ENCODE data around the gene OR2C3.
"Not testable (repeated sequence)": the region's sequence is repeated elsewhere in the genome, so short reads cannot be mapped to it uniquely, and the experiment has no call there.

OR2C3 gene

GRCh38 chr1:247542811-247543210 is 6.6 kb upstream of the OR2C3 start:
- Histone ChIP-seq H3K36me3 (ENCODE audit: insufficient read depth, low read length) (no peaks in the 10 kb centered on the region), H3K4me3 (ENCODE audit: low read depth in 1 of 2, low read length in 2 of 2) (no peak overlapping the region), H3K27ac (ENCODE audit: low read depth, low read length) (no peak overlapping the region), H3K27me3 (ENCODE audit: control insufficient read depth in 1 of 2, insufficient read depth in 2 of 2, low read length in 2 of 2) (no peaks in the 10 kb centered on the region), H3K9ac (ENCODE audit: low read length) (no peak overlapping the region), H3K4me1 (ENCODE audit: insufficient read depth, low read length) (no peaks in the 10 kb centered on the region), H3K9me3 (ENCODE audit: low read length) (no peaks in the 10 kb centered on the region)

GRCh38 chr1:247540581-247540980 is 4.3 kb upstream of the OR2C3 start:
- H3K27ac ChIP-seq (ENCODE audit: low read depth, low read length): no peak overlapping the region
- no peaks in the 10 kb centered on the region for H3K4me1 ChIP-seq (ENCODE audit: insufficient read depth, low read length)
- H3K27me3 ChIP-seq (ENCODE audit: control insufficient read depth in 1 of 2, insufficient read depth in 2 of 2, low read length in 2 of 2): no peaks in the 10 kb centered on the region
- H3K9me3 ChIP-seq (ENCODE audit: low read length): no peaks in the 10 kb centered on the region
- H3K36me3 ChIP-seq (ENCODE audit: insufficient read depth, low read length): no peaks in the 10 kb centered on the region
- H3K9ac ChIP-seq (ENCODE audit: low read length): no peak overlapping the region
- no peak overlapping the region for H3K4me3 ChIP-seq (ENCODE audit: low read depth in 1 of 2, low read length in 2 of 2)

GRCh38 chr1:247539215-247539614 is 3.0 kb upstream of the OR2C3 start:
- H3K9ac ChIP-seq (ENCODE audit: low read length): no peak overlapping the region
- no peak overlapping the region for H3K4me3 ChIP-seq (ENCODE audit: low read depth in 1 of 2, low read length in 2 of 2)
- H3K36me3 ChIP-seq (ENCODE audit: insufficient read depth, low read length): no peaks in the 10 kb centered on the region
- no peaks in the 10 kb centered on the region for H3K9me3 ChIP-seq (ENCODE audit: low read length)
- no peaks in the 10 kb centered on the region for H3K27me3 ChIP-seq (ENCODE audit: control insufficient read depth in 1 of 2, insufficient read depth in 2 of 2, low read length in 2 of 2)
- no peak overlapping the region for H3K27ac ChIP-seq (ENCODE audit: low read depth, low read length)
- H3K4me1 ChIP-seq (ENCODE audit: insufficient read depth, low read length): no peaks in the 10 kb centered on the region

- Histone ChIP-seq H3K9me3 (ENCODE audit: low read length) (no peaks in the 10 kb centered on the region), H3K36me3 (ENCODE audit: insufficient read depth, low read length) (no peaks in the 10 kb centered on the region), H3K4me1 (ENCODE audit: insufficient read depth, low read length) (no peaks in the 10 kb centered on the region), H3K9ac (ENCODE audit: low read length) (no peak overlapping the region), H3K4me3 (ENCODE audit: low read depth in 1 of 2, low read length in 2 of 2) (no peak overlapping the region), H3K27ac (ENCODE audit: low read depth, low read length) (no peak overlapping the region), H3K27me3 (ENCODE audit: control insufficient read depth in 1 of 2, insufficient read depth in 2 of 2, low read length in 2 of 2) (no peaks in the 10 kb centered on the region)
These were observed 2.3 kb upstream of the OR2C3 start for GRCh38 chr1:247538561-247538960.

GRCh38 chr1:247535402-247535801 is 838 bp downstream of the OR2C3 start:
- H3K36me3 ChIP-seq (ENCODE audit: insufficient read depth, low read length): no peaks in the 10 kb centered on the region
- no peak overlapping the region for H3K9ac ChIP-seq (ENCODE audit: low read length)
- no peak overlapping the region for H3K27ac ChIP-seq (ENCODE audit: low read depth, low read length)
- H3K4me3 ChIP-seq (ENCODE audit: low read depth in 1 of 2, low read length in 2 of 2): no peak overlapping the region
- H3K9me3 ChIP-seq (ENCODE audit: low read length): no peaks in the 10 kb centered on the region
- H3K4me1 ChIP-seq (ENCODE audit: insufficient read depth, low read length): no peaks in the 10 kb centered on the region
- H3K27me3 ChIP-seq (ENCODE audit: control insufficient read depth in 1 of 2, insufficient read depth in 2 of 2, low read length in 2 of 2): peaks cover 0 to 5% of the 10 kb centered on the region in 2 donors

GRCh38 chr1:247531937-247532336 is 4.3 kb downstream of the OR2C3 start:
- Histone ChIP-seq H3K36me3 (ENCODE audit: insufficient read depth, low read length) (no peaks in the 10 kb centered on the region), H3K9ac (ENCODE audit: low read length) (no peak overlapping the region), H3K4me3 (ENCODE audit: low read depth in 1 of 2, low read length in 2 of 2) (no peak overlapping the region), H3K27ac (ENCODE audit: low read depth, low read length) (no peak overlapping the region), H3K27me3 (ENCODE audit: control insufficient read depth in 1 of 2, insufficient read depth in 2 of 2, low read length in 2 of 2) (peaks cover 0 to 5% of the 10 kb centered on the region in 2 donors), H3K4me1 (ENCODE audit: insufficient read depth, low read length) (no peaks in the 10 kb centered on the region), H3K9me3 (ENCODE audit: low read length) (no peaks in the 10 kb centered on the region)

GRCh38 chr1:247530785-247531184 is 5.5 kb downstream of the OR2C3 start:
- H3K27ac ChIP-seq (ENCODE audit: low read depth, low read length): no peak overlapping the region
- no peaks in the 10 kb centered on the region for H3K4me1 ChIP-seq (ENCODE audit: insufficient read depth, low read length)
- peak overlapping the region in 1 of 2 donors; percentile 8 for H3K4me3 ChIP-seq (ENCODE audit: low read depth in 1 of 2, low read length in 2 of 2)
- no peak overlapping the region for H3K9ac ChIP-seq (ENCODE audit: low read length)
- H3K27me3 ChIP-seq (ENCODE audit: control insufficient read depth in 1 of 2, insufficient read depth in 2 of 2, low read length in 2 of 2): peaks cover 0 to 5% of the 10 kb centered on the region in 2 donors
- H3K36me3 ChIP-seq (ENCODE audit: insufficient read depth, low read length): no peaks in the 10 kb centered on the region
- H3K9me3 ChIP-seq (ENCODE audit: low read length): no peaks in the 10 kb centered on the region

GRCh38 chr1:247529771-247530355 is 6.4 kb downstream of the OR2C3 start:
- no peaks in the 10 kb centered on the region for H3K36me3 ChIP-seq (ENCODE audit: insufficient read depth, low read length)
- H3K27me3 ChIP-seq (ENCODE audit: control insufficient read depth in 1 of 2, insufficient read depth in 2 of 2, low read length in 2 of 2): peaks cover 0 to 5% of the 10 kb centered on the region in 2 donors
- H3K4me3 ChIP-seq (ENCODE audit: low read depth in 1 of 2, low read length in 2 of 2): no peak overlapping the region
- no peaks in the 10 kb centered on the region for H3K9me3 ChIP-seq (ENCODE audit: low read length)
- no peak overlapping the region for H3K27ac ChIP-seq (ENCODE audit: low read depth, low read length)
- no peak overlapping the region for H3K9ac ChIP-seq (ENCODE audit: low read length)
- H3K4me1 ChIP-seq (ENCODE audit: insufficient read depth, low read length): no peaks in the 10 kb centered on the region

- H3K27ac ChIP-seq (ENCODE audit: low read depth, low read length): no peak overlapping the region
- no peaks in the 10 kb centered on the region for H3K4me1 ChIP-seq (ENCODE audit: insufficient read depth, low read length)
- H3K9me3 ChIP-seq (ENCODE audit: low read length): no peaks in the 10 kb centered on the region
- H3K36me3 ChIP-seq (ENCODE audit: insufficient read depth, low read length): no peaks in the 10 kb centered on the region
- peaks cover 0 to 5% of the 10 kb centered on the region in 2 donors for H3K27me3 ChIP-seq (ENCODE audit: control insufficient read depth in 1 of 2, insufficient read depth in 2 of 2, low read length in 2 of 2)
- no peak overlapping the region for H3K4me3 ChIP-seq (ENCODE audit: low read depth in 1 of 2, low read length in 2 of 2)
- H3K9ac ChIP-seq (ENCODE audit: low read length): no peak overlapping the region
These were observed 7.3 kb downstream of the OR2C3 start for GRCh38 chr1:247528812-247529474.

GRCh38 chr1:247521886-247522285 is 14.4 kb downstream of the OR2C3 start:
- H3K27me3 ChIP-seq (ENCODE audit: control insufficient read depth in 1 of 2, insufficient read depth in 2 of 2, low read length in 2 of 2); H3K9me3 ChIP-seq (ENCODE audit: low read length); H3K9ac ChIP-seq (ENCODE audit: low read length); H3K4me1 ChIP-seq (ENCODE audit: insufficient read depth, low read length); H3K36me3 ChIP-seq (ENCODE audit: insufficient read depth, low read length); H3K27ac ChIP-seq (ENCODE audit: low read depth, low read length); H3K4me3 ChIP-seq (ENCODE audit: low read depth in 1 of 2, low read length in 2 of 2): not testable (repeated sequence)

GRCh38 chr1:247518613-247518891 is 17.7 kb downstream of the OR2C3 start:
- Histone ChIP-seq H3K4me3 (ENCODE audit: low read depth in 1 of 2, low read length in 2 of 2) (no peak overlapping the region), H3K36me3 (ENCODE audit: insufficient read depth, low read length) (no peaks in the 10 kb centered on the region), H3K9ac (ENCODE audit: low read length) (no peak overlapping the region), H3K27ac (ENCODE audit: low read depth, low read length) (no peak overlapping the region), H3K4me1 (ENCODE audit: insufficient read depth, low read length) (no peaks in the 10 kb centered on the region), H3K27me3 (ENCODE audit: control insufficient read depth in 1 of 2, insufficient read depth in 2 of 2, low read length in 2 of 2) (peaks cover 0 to 6% of the 10 kb centered on the region in 2 donors), H3K9me3 (ENCODE audit: low read length) (no peaks in the 10 kb centered on the region)

Data from muscle layer of colon (tissue), 2 donors.